Fibroblast of peridontal ligament (primary cell): ENCODE data around the gene BMP3.

Source experiments
- DNase-seq: peaks from one replicate; pipeline ENCODE4 v3.0.0-alpha.2; 2010; ENCODE audit errors: extremely low read depth

Gene BMP3

GRCh38 chr4:81042578-81043365, 12.3 kb downstream of the BMP3 start:
- DNase-seq, result no peak

GRCh38 chr4:81049330-81049729, 18.8 kb downstream of the BMP3 start:
- DNase-seq, result no peak

- peak; percentile 31 for DNase-seq
These were observed 19.4 kb downstream of the BMP3 start for GRCh38 chr4:81049907-81050306.

GRCh38 chr4:81052119-81053068, 21.9 kb downstream of the BMP3 start:
- peak; percentile 87 for DNase-seq

GRCh38 chr4:81058621-81059020, 28.1 kb downstream of the BMP3 start:
- DNase-seq, result no peak

- DNase-seq, result no peak
These were observed 30.3 kb downstream of the BMP3 start for GRCh38 chr4:81060587-81061343.

- DNase-seq, result no peak
These were observed 30.8 kb downstream of the BMP3 start for GRCh38 chr4:81061344-81061730.

GRCh38 chr4:81062001-81062400, 31.5 kb downstream of the BMP3 start:
- peak; percentile 55 for DNase-seq

GRCh38 chr4:81065446-81065845, 34.9 kb downstream of the BMP3 start:
- no peak for DNase-seq

- DNase-seq, result peak; percentile 97
These were observed 39.3 kb downstream of the BMP3 start for GRCh38 chr4:81069706-81070331.

- DNase-seq, result no peak
These were observed 40.5 kb downstream of the BMP3 start for GRCh38 chr4:81071013-81071412.

- no peak for DNase-seq
These were observed 50.6 kb downstream of the BMP3 start for GRCh38 chr4:81081156-81081555.

- peak; percentile 57 for DNase-seq
These were observed 53.5 kb downstream of the BMP3 start for GRCh38 chr4:81084029-81084428.

- peak; percentile 51 for DNase-seq
These were observed 54.1 kb downstream of the BMP3 start for GRCh38 chr4:81084634-81085033.

- peak; percentile 41 for DNase-seq
These were observed 54.8 kb downstream of the BMP3 start for GRCh38 chr4:81085291-81085690.

GRCh38 chr4:81085979-81086378, 55.5 kb downstream of the BMP3 start:
- no peak for DNase-seq

GRCh38 chr4:81093720-81094401, 63.4 kb downstream of the BMP3 start:
- no peak for DNase-seq

GRCh38 chr4:81095389-81095788, 64.9 kb downstream of the BMP3 start:
- DNase-seq, result no peak

GRCh38 chr4:81096566-81096965, 66.1 kb downstream of the BMP3 start:
- peak; percentile 82 for DNase-seq

- no peak for DNase-seq
These were observed 71.6 kb downstream of the BMP3 start for GRCh38 chr4:81102107-81102506.

GRCh38 chr4:81106150-81106549, 75.6 kb downstream of the BMP3 start:
- DNase-seq, result no peak
